ENCODE data around the gene MORC2.

Gene MORC2

DNA sequence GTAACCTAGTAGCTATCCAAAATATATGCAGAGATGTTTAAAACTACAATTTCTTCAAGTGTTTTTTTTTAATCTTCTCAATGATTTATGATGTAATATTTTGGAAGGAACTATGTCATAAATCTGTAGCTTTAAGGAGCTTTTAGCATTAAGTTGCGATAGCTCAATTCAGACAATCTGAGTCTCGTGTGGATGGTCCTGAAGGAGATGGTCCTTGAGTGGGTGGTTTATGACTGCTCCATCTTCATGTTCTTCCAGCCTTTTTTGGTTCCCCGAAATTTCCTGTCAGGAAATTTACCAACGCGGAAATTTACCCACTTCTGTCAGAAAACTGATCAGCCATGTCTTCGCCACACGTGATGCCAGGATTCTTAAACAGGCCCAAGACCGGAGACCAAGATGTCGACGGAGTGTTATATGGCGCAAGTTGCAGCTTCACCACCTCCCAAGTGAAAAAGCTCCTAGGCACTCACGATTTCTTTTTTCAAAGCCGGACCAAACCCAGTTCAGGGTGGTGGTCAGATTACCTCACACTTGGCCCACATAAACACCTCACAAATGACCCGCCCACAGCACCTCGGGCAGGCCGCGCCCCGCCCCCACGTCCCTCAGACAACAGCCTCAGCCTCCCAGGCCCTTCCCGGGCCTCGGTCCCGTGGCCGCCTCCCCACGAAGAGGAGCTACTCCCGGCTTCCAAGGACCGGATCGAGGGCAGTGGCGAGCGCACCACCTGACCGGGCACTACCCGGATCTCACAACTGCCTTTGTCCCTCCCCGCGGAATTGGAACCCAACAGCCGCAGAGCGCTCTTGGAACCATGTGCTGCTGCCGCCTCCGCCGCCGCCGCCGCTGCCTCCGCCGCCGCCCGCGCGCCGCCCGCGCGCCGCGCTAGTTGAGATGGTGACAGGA, at the start of gene MORC2:
MORC2 (minus strand) TSS at position 760 of the 909 bp plus-strand sequence. CDS start 885 bp downstream, outside the sequence.
- no peak for TF ChIP-seq POLR2A (IDR thresholded peaks at IDR 0.05; ENCODE audit: low read depth, low read length)
- FAIRE-seq (no peak), DNase-seq (ENCODE audit: insufficient read length, low spot score) (no peak)

- DNase-seq (ENCODE audit: insufficient read length, low spot score) (no peak), FAIRE-seq (no peak)
These were observed 37.0 kb upstream of the MORC2 start for GRCh38 chr22:31005535-31005934.

GRCh38 chr22:31001124-31001770, 32.7 kb upstream of the MORC2 start:
- FAIRE-seq (no peak), DNase-seq (ENCODE audit: insufficient read length, low spot score) (no peak)
- no peak for TF ChIP-seq POLR2A (IDR thresholded peaks at IDR 0.05; ENCODE audit: low read depth, low read length)

More at GRCh38 chr22:31005535-31005934, 37.0 kb upstream of the MORC2 start:
- TF ChIP-seq POLR2A (IDR thresholded peaks at IDR 0.05; ENCODE audit: low read depth, low read length), result no peak

DNA sequence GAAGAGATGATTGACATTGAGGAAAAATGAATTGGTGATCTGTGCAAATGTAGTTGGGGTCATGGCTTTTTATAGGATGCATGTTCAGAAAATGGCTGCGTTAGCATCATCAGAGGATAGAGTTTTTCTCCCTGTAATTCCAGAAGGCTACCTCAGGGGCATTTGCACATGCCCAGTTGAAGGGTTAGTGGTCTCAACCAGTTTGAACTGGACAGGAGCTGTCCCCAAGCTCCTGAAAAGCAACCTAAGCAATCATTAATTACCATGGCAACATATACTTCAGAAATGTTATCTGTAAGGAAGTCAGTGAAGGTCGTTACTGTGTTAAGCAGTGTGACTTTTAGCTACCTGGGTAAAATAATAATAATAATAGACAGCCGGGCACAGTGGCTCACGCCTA, 29.8 kb upstream of the MORC2 start:
- no peak for TF ChIP-seq POLR2A (IDR thresholded peaks at IDR 0.05; ENCODE audit: low read depth, low read length)
- no peak for FAIRE-seq
- DNase-seq (ENCODE audit: insufficient read length, low spot score), result no peak

DNA sequence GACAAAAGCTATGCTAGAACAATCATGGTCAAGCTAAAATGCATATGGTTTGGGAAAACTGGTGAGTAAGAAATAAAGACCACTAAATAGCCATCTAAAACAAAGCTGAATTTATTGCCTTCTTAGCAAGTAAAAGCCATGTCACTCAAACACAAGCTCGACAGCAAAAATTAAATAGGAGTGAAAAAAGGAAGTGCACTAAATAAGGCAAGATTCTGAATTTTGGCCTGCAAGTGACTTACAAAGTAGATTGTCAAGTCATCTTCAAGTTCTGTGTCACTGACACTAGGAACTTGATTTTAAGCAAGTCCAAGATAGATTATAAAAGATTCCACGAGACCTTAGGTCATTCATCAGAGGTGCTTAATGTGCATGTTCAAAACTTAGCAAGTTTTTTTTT, 27.9 kb upstream of the MORC2 start:
- no peak for TF ChIP-seq POLR2A (IDR thresholded peaks at IDR 0.05; ENCODE audit: low read depth, low read length)
- DNase-seq (ENCODE audit: insufficient read length, low spot score) (no peak), FAIRE-seq (no peak)

- no peak for TF ChIP-seq POLR2A (IDR thresholded peaks at IDR 0.05; ENCODE audit: low read depth, low read length)
- DNase-seq (ENCODE audit: insufficient read length, low spot score), result no peak
- FAIRE-seq, result no peak
These were observed 26.4 kb upstream of the MORC2 start for GRCh38 chr22:30994960-30995359.

- FAIRE-seq, result no peak
- no peak for DNase-seq (ENCODE audit: insufficient read length, low spot score)
These were observed 24.0 kb upstream of the MORC2 start for GRCh38 chr22:30992565-30992964.

GRCh38 chr22:30990690-30991089, 22.1 kb upstream of the MORC2 start:
- FAIRE-seq, result no peak
- TF ChIP-seq POLR2A (IDR thresholded peaks at IDR 0.05; ENCODE audit: low read depth, low read length), result no peak
- no peak for DNase-seq (ENCODE audit: insufficient read length, low spot score)

More at GRCh38 chr22:30992565-30992964, 24.0 kb upstream of the MORC2 start:
- TF ChIP-seq POLR2A (IDR thresholded peaks at IDR 0.05; ENCODE audit: low read depth, low read length), result no peak

GRCh38 chr22:30989474-30989873, 20.9 kb upstream of the MORC2 start:
- no peak for TF ChIP-seq POLR2A (IDR thresholded peaks at IDR 0.05; ENCODE audit: low read depth, low read length)
- FAIRE-seq (no peak), DNase-seq (ENCODE audit: insufficient read length, low spot score) (no peak)

- TF ChIP-seq POLR2A (IDR thresholded peaks at IDR 0.05; ENCODE audit: low read depth, low read length), result no peak
- DNase-seq (ENCODE audit: insufficient read length, low spot score) (no peak), FAIRE-seq (no peak)
These were observed 17.1 kb upstream of the MORC2 start for GRCh38 chr22:30985561-30986208.

GRCh38 chr22:30984317-30984716, 15.7 kb upstream of the MORC2 start:
- TF ChIP-seq POLR2A (IDR thresholded peaks at IDR 0.05; ENCODE audit: low read depth, low read length), result no peak
- FAIRE-seq, result no peak
- no peak for DNase-seq (ENCODE audit: insufficient read length, low spot score)

GRCh38 chr22:30982512-30982911, 13.9 kb upstream of the MORC2 start:
- no peak for TF ChIP-seq POLR2A (IDR thresholded peaks at IDR 0.05; ENCODE audit: low read depth, low read length)
- no peak for DNase-seq (ENCODE audit: insufficient read length, low spot score)
- FAIRE-seq, result no peak

- FAIRE-seq (no peak), DNase-seq (ENCODE audit: insufficient read length, low spot score) (no peak)
- no peak for TF ChIP-seq POLR2A (IDR thresholded peaks at IDR 0.05; ENCODE audit: low read depth, low read length)
These were observed 11.4 kb upstream of the MORC2 start for GRCh38 chr22:30979932-30980331.

- no peak for TF ChIP-seq POLR2A (IDR thresholded peaks at IDR 0.05; ENCODE audit: low read depth, low read length)
- no peak for DNase-seq (ENCODE audit: insufficient read length, low spot score)
- no peak for FAIRE-seq
These were observed 9.9 kb upstream of the MORC2 start for GRCh38 chr22:30978304-30978962.
